ENCODE results near the gene ARMH4.

The ARMH4 gene

GRCh38 chr14:58152014-58152857 lies at the start of gene ARMH4:
TSS of gene ARMH4 (minus strand) at chr14:58152213. CDS start at chr14:58139358, 12,855 bp downstream.
- FAIRE-seq (no peak), DNase-seq (ENCODE audit: insufficient read length, low spot score) (peak; percentile 79)
- TF ChIP-seq CTCF (IDR thresholded peaks at IDR 0.05; ENCODE audit: insufficient read depth, missing control alignments): no peak

- no peak for TF ChIP-seq CTCF (IDR thresholded peaks at IDR 0.05; ENCODE audit: insufficient read depth, missing control alignments)
- FAIRE-seq (no peak), DNase-seq (ENCODE audit: insufficient read length, low spot score) (no peak)
Observed at GRCh38 chr14:58200846-58201245, 48.8 kb upstream of the ARMH4 start.

- no peak for FAIRE-seq
- DNase-seq (ENCODE audit: insufficient read length, low spot score): no peak
- TF ChIP-seq CTCF (IDR thresholded peaks at IDR 0.05; ENCODE audit: insufficient read depth, missing control alignments): no peak
Observed at GRCh38 chr14:58200480-58200841, 48.4 kb upstream of the ARMH4 start.

GRCh38 chr14:58199726-58200479 lies 47.9 kb upstream of the ARMH4 start, which contains the start of gene ACTR10:
TSS of gene ACTR10 (plus strand) at chr14:58200149. CDS start at chr14:58200218, 69 bp downstream.
- TF ChIP-seq CTCF (IDR thresholded peaks at IDR 0.05; ENCODE audit: insufficient read depth, missing control alignments): no peak
- DNase-seq (ENCODE audit: insufficient read length, low spot score) (peak; percentile 48), FAIRE-seq (no peak)

GRCh38 chr14:58198086-58198485 lies 46.1 kb upstream of the ARMH4 start:
- FAIRE-seq: no peak
- TF ChIP-seq CTCF (IDR thresholded peaks at IDR 0.05; ENCODE audit: insufficient read depth, missing control alignments): no peak

GRCh38 chr14:58196198-58196597 lies 44.2 kb upstream of the ARMH4 start:
- FAIRE-seq (no peak), DNase-seq (ENCODE audit: insufficient read length, low spot score) (no peak)
- TF ChIP-seq CTCF (IDR thresholded peaks at IDR 0.05; ENCODE audit: insufficient read depth, missing control alignments): no peak

More at GRCh38 chr14:58198086-58198485, 46.1 kb upstream of the ARMH4 start:
- no peak for DNase-seq (ENCODE audit: insufficient read length, low spot score)

Data from D721Med (cell line).